Osteoblast (primary cell): ENCODE results near the gene EDIL3. TPM values are rescaled to one million over a fixed set of nuclear protein-coding genes. Genes with fewer than 3 reads are reported as not detected.

ENCODE experiments used
- DNase-seq: peaks from one replicate; pipeline ENCODE4 v3.0.0; 2011; ENCODE audit warnings: low spot score, mixed read lengths; ENCODE audit not compliant: insufficient read length; ENCODE audit errors: missing footprints
- H2AFZ ChIP-seq: 2 replicates; pipeline ENCODE4 v1.6.0; 2011; ENCODE audit warnings: mild to moderate bottlenecking, low read length
- H3K27ac ChIP-seq: 2 replicates; pipeline ENCODE4 v1.5.1; 2011; ENCODE audit warnings: mild to moderate bottlenecking, low read depth, low read length, moderate library complexity
- H3K27me3 ChIP-seq: 2 replicates; pipeline ENCODE4 v1.6.0; 2012; ENCODE audit warnings: mild to moderate bottlenecking, control low read depth, inconsistent platforms, low read length, moderate library complexity; ENCODE audit not compliant: insufficient read depth
- H3K36me3 ChIP-seq: 2 replicates; pipeline ENCODE4 v1.5.1; 2011; ENCODE audit warnings: mild to moderate bottlenecking, low read length, control low read depth, moderate library complexity; ENCODE audit not compliant: insufficient read depth
- H3K4me1 ChIP-seq: 2 replicates; pipeline ENCODE4 v1.5.1; 2011; ENCODE audit warnings: mild to moderate bottlenecking, low read length, control low read depth, moderate library complexity; ENCODE audit not compliant: insufficient read depth
- H3K4me2 ChIP-seq: 2 replicates; pipeline ENCODE4 v1.6.0; 2011; ENCODE audit warnings: mild to moderate bottlenecking, low read length; ENCODE audit not compliant: insufficient read depth
- H3K4me3 ChIP-seq: fragments of 200-600 bp; sonication (generic); 3 replicates; pipeline ENCODE4 v1.5.1; 2012; ENCODE audit warnings: mild to moderate bottlenecking, low read length, inconsistent platforms; ENCODE audit not compliant: insufficient read depth
- H3K79me2 ChIP-seq: 2 replicates; pipeline ENCODE4 v1.6.0; 2012; ENCODE audit warnings: mild to moderate bottlenecking, low read length, control low read depth, inconsistent platforms; ENCODE audit not compliant: insufficient read depth
- H3K9me3 ChIP-seq: 2 replicates; pipeline ENCODE4 v1.5.1; 2011; ENCODE audit warnings: low read depth, low read length, control low read depth
- H4K20me1 ChIP-seq: 2 replicates; pipeline ENCODE4 v1.6.0; 2012; ENCODE audit warnings: mild to moderate bottlenecking, low read length, control low read depth; ENCODE audit not compliant: insufficient read depth
- total RNA-seq: library from RNA; depleted of rRNA; stranded (reverse); fragments of >200 nt; gene quantifications from 2 replicates; pipeline ENCODE4 v1.2.3, GENCODE V29; 2012
- TF ChIP-seq, protein P1 (sequence below): IDR thresholded peaks from 2 replicates; pipeline ENCODE4 v1.5.1; 2011; ENCODE audit warnings: mild to moderate bottlenecking, low read depth, low read length, moderate library complexity; ENCODE audit errors: extremely low read depth

Gene EDIL3
- total RNA-seq, 1 donor, result 366 TPM

DNA sequence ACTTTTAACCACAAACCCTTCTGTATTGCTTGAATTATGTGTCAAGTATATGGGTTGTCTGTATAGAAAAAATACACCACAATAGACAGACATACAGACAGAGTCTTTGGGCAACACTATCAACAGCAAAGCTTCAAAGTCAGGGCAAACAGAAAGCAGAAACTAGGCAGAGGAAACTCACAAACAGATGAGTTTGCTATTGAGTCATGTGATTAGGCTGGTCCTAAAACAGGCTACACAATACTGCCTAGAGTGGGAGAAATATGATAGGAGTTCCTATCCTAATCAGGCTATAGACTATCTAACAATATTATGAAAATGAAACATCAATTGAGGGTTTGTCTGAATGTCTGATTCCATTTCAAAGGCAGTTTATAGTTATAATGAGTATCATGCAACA is 156.4 kb downstream of the EDIL3 start:
- H3K27ac ChIP-seq, result no peak overlapping the region

DNA sequence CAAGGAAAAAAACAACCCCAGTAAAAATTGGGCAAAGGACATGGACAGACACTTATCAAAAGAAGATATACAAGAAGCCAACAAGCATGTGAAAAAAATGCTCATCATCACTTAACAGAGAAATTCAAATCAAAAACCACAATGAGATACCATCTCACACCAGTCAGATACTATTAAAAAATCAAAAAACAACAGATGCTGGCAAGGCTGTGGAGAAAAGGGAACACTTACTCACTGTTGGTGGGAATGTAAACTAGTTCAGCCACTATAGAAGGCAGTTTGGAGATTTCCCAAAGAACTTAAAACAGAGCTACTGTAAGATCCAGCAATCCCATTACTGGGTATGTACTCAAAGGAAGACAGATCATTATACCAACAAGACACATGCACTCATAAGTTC is 157.4 kb downstream of the EDIL3 start:
- H3K27me3 ChIP-seq, result no peaks in the 10 kb centered on the region
- no peaks in the 10 kb centered on the region for H3K9me3 ChIP-seq
- TF ChIP-seq, protein P1, sequence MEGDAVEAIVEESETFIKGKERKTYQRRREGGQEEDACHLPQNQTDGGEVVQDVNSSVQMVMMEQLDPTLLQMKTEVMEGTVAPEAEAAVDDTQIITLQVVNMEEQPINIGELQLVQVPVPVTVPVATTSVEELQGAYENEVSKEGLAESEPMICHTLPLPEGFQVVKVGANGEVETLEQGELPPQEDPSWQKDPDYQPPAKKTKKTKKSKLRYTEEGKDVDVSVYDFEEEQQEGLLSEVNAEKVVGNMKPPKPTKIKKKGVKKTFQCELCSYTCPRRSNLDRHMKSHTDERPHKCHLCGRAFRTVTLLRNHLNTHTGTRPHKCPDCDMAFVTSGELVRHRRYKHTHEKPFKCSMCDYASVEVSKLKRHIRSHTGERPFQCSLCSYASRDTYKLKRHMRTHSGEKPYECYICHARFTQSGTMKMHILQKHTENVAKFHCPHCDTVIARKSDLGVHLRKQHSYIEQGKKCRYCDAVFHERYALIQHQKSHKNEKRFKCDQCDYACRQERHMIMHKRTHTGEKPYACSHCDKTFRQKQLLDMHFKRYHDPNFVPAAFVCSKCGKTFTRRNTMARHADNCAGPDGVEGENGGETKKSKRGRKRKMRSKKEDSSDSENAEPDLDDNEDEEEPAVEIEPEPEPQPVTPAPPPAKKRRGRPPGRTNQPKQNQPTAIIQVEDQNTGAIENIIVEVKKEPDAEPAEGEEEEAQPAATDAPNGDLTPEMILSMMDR, result no peak
- peaks cover 13% of the 10 kb centered on the region for H3K4me1 ChIP-seq
- no peak for DNase-seq
- H3K4me2 ChIP-seq, result peak overlapping the region; percentile 9
- H3K36me3 ChIP-seq, result peaks cover 3% of the 10 kb centered on the region
- no peak overlapping the region for H3K4me3 ChIP-seq
- H4K20me1 ChIP-seq, result no peaks in the 10 kb centered on the region
- H3K79me2 ChIP-seq, result peaks cover 15% of the 10 kb centered on the region
- no peak overlapping the region for H2AFZ ChIP-seq
- H3K27ac ChIP-seq, result no peak overlapping the region

More for the DNA sequence above, 156.4 kb downstream of the EDIL3 start:
- H3K27me3 ChIP-seq, result no peaks in the 10 kb centered on the region
- peaks cover 13% of the 10 kb centered on the region for H3K4me1 ChIP-seq
- H3K4me2 ChIP-seq, result no peak overlapping the region
- H3K9me3 ChIP-seq, result no peaks in the 10 kb centered on the region
- peaks cover 3% of the 10 kb centered on the region for H3K36me3 ChIP-seq
- H3K79me2 ChIP-seq, result peaks cover 15% of the 10 kb centered on the region
- H3K4me3 ChIP-seq, result no peak overlapping the region
- no peak overlapping the region for H2AFZ ChIP-seq
- H4K20me1 ChIP-seq, result no peaks in the 10 kb centered on the region
- TF ChIP-seq, protein P1, result no peak
- no peak for DNase-seq

DNA sequence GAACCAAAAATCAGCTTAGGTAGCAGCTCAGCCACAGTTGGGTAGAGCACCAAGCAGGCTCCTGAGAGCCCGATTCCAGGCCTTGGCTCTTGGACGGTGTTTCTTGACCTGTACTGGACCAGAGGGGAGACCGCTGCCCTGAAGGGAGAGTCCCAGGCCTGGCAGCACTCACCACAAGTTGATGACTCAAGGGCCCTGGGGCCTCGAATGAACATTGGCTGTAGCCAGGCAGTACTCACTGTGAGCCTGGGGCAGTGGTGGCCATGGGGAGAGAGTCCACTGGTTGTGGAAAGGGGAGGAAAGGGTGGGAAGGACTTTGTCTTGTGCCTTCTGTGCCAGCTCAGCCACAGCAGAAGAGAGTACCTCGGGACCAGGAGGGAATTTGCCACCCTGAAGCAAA is 166.1 kb downstream of the EDIL3 start:
- Histone ChIP-seq H3K9me3 (no peaks in the 10 kb centered on the region), H3K36me3 (no peaks in the 10 kb centered on the region), H3K4me3 (no peak overlapping the region), H3K79me2 (peaks cover 18% of the 10 kb centered on the region), H3K27me3 (no peaks in the 10 kb centered on the region), H4K20me1 (no peaks in the 10 kb centered on the region), H3K4me1 (peaks cover 12% of the 10 kb centered on the region), H3K27ac (no peak overlapping the region), H2AFZ (no peak overlapping the region), H3K4me2 (no peak overlapping the region)
- TF ChIP-seq, protein P1, result no peak
- no peak for DNase-seq

DNA sequence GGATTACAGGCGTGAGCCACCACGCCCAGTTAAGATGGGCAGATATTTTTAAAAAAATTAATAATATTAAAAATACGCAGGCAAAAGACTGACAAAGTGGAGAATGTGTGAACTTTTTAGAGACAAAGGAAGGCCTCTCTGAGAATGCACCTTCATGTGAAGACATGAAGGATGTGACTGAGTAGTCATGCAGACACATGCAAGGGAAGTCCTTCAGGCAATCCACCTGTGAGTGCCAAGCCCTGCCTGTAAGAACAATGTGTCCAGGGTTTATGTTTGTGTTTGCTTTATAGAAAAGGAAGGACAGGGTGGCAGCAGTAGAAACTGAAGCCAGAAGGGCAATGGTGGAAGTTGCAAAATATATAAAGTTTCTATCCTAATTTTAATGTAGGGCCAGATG is 169.2 kb downstream of the EDIL3 start:
- peaks cover 2% of the 10 kb centered on the region for H4K20me1 ChIP-seq
- H3K27ac ChIP-seq, result no peak overlapping the region
- H3K4me3 ChIP-seq, result no peak overlapping the region
- H3K4me2 ChIP-seq, result no peak overlapping the region
- H3K4me1 ChIP-seq, result peaks cover 20% of the 10 kb centered on the region
- no peaks in the 10 kb centered on the region for H3K27me3 ChIP-seq
- no peaks in the 10 kb centered on the region for H3K36me3 ChIP-seq
- peaks cover 28% of the 10 kb centered on the region for H3K79me2 ChIP-seq
- H2AFZ ChIP-seq, result no peak overlapping the region
- TF ChIP-seq, protein P1, result no peak
- no peak for DNase-seq
- no peaks in the 10 kb centered on the region for H3K9me3 ChIP-seq
